ENCODE results near the gene ZBTB5.
"Not testable (repeated sequence)": the region's sequence is repeated elsewhere in the genome, so short reads cannot be mapped to it uniquely, and the experiment has no call there.

ZBTB5 gene

DNA sequence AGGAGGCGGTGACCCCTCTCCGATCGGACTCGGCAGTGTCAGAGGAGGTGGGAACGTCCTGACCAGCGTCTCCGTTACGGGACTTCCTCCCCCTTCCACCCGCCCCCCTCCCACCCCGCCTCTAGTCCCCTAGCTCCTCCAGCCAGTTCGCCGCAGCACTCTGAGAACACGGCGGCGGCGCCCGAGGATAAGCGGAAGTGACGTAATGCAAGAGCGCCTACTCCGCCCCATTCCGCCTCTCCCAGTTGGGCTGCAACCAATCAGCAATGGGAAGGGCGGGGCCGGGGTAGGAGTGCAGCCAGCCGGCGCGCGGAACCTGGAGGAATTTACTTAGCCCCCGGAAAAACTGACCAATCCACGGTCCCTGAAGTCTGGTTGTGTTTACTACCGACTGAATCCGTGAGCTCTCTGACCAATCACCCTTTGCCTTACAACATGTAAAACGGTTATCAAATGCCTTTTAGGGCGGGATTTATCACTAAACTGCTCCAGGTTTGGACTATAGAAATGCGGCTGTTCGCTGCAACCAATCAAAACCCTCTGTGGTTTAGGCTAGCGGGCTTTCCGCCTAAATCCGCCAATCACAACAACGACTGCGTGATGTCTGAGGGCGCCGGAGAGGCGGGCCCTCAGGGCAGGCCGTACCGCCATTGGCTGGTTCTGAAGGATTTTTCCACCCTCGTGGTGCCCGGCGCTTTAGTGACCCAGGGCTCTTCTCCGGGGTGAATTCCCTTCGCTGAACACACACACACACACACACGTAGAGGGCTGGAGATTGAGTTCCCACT, at the start of gene ZBTB5:
TSS of gene ZBTB5 (minus strand) at position 202 of the 788 bp plus-strand sequence. CDS start 22,899 bp downstream, outside the sequence.
- peak; percentile 100 for DNase-seq

DNA sequence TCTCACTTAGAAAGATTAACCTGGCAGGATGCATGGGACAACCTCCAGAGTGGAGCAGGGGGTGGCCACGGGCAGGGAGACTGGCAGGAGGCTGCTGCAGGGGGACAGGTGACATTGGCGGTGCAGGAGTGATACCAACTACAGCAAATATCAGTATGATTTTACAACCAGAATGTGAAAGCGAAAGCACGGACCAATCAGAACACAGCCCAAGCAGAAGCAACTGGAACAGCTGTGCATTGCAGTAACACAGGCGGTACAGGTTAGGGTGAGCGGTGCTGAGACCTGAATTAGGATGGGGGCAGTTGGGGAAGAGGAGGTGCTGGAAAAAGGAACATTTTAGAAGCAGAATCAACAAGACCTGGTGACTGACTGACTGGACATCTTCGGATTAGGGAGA, 49.7 kb upstream of the ZBTB5 start:
- DNase-seq = no peak

GRCh38 chr9:37514415-37514814, 49.2 kb upstream of the ZBTB5 start:
- DNase-seq = not testable (repeated sequence)

DNA sequence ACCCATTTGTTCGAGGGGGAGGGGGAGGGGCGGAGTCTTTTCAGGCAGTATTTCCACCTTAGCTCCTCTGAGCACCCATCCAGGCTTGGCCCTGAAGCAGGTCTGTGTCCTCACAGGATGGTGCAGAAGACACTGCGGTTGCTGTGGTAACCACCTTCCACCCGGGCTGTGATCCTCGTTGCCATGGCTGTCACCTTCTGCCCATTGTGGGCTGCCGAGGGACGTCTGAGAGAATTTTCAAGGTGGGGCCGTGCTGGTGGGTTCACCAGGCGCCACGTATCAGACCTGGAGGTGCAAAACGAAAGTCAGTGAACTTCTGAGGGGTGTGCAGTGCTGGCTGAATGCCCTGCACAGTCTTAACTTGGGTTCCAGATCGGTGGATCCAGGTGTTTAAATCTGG, 47.2 kb upstream of the ZBTB5 start:
- no peak for DNase-seq

DNA sequence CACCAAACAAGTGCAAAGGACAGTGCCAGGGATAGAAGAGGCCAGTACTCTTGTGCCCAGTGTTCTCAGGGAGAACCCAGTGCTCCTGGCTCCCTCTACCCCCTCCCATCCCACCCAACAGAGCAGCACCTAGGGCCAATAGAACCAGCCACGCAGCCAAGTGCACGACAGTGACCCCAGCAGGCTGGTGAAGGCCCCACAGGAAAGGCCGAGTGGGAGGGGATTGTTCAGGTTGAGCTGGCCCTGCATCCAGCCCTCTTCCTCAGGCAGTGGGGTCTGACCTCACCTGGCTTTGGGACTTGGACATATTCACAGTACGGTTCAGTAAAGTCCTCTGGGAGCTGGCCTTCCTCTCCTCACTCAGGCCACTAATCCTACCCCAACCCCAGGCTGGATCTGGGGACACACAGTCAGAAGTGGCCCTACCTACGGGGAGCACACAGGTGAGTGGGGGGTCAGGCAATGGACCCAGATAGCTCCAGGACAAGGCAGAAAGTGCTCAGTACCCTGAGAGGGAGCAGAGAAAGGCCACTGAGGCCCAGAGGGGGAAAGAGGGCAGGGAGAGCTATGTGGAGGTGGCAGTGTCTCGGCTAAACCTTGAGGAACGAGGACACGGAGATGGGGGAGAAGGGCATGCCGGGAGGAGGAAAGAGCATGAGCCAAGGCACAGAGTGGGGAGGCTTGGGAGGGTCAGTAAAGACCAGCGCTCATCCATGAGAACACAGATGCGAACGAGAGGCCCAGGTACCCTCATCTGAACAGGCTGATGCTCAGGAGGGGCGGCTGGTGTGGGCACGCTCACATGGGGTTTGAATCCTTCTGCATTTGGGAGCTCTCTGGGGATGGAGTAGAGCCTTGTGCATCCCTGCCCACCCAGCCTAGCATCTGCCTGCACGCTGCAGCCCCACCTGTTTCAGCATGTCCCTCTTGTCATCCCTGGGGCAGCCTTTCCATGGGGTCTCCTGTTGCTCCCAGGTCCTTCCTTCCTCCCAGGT, 46.1 kb upstream of the ZBTB5 start:
- DNase-seq = no peak

GRCh38 chr9:37510053-37510452, 44.8 kb upstream of the ZBTB5 start:
- not testable (repeated sequence) for DNase-seq

DNA sequence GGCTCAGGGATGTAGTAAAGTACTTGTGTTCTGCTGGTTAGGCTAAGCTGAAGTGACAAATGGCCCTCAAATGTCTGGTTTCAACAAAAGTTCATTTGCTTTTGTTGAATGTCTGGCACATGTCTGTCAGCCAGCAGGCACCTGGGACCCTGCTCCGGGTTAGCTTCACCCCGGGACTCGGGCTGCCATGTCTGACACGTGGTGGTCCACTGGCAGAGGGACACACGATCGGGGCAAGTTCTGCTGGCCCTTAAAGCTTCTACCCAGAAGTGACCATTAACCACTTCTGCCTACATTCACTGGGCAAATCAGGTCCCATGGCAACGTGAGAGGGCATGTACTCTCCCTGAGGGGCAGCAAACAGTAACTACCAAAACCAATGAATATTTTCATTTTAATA, 44.3 kb upstream of the ZBTB5 start:
- no peak for DNase-seq

GRCh38 chr9:37508834-37509206, 43.6 kb upstream of the ZBTB5 start:
- DNase-seq = no peak

- no peak for DNase-seq
Observed at GRCh38 chr9:37508135-37508833, 43.0 kb upstream of the ZBTB5 start.

- DNase-seq = no peak
Observed at GRCh38 chr9:37507566-37508134, 42.4 kb upstream of the ZBTB5 start.

GRCh38 chr9:37504605-37505004, 39.4 kb upstream of the ZBTB5 start:
- no peak for DNase-seq

GRCh38 chr9:37503736-37504135, 38.5 kb upstream of the ZBTB5 start:
- DNase-seq = no peak

DNA sequence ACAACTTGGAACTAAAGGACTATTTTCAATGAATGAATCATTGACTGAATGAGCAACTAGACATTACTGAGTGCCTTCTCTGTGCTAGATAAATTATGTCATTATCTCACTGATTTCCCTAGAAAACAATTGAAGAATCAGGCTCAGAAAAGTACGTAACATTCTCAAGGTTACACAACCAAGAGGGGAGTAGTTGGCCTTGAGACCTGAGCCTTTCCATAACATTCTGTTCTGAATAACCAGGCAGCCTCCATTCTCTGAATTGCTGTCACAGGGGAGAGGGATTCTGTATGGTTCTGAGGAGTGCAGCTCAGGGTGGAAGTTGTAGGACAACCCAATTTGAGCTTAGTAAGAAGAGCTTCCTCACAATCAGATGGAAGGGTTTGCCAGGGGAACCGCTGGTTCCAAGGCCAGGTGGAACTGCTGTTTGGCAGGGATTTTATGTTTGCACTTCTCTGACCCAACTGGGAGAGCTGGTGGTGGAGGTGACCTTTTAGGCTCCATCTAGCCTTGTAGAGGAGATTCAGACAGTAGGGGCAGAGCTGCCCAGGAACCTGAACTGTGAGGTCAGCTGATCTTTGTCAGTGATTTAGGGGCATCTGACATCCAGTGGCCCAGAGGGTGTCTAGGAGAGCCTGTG, 36.8 kb upstream of the ZBTB5 start:
- DNase-seq = no peak

DNA sequence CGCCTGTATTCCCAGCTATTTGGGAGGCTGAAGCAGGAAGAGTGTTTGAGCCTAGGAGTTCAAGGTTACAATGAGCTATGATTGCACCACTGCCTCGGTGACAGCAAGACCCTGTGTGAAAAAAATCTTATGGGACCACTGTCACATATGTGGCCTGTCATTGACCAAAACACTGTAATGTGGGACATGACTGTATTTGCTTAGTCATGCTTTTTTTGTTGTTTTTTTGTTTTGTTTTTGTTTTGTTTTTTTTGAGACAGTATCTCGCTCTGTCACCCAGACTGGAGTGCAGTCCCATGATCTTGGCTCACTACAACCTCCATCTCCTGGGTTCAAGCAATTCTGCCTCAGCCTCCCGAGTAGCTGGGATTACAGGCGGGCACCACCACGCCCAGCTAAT, 34.0 kb upstream of the ZBTB5 start:
- DNase-seq = no peak

- DNase-seq = no peak
Observed at GRCh38 chr9:37498457-37498856, 33.2 kb upstream of the ZBTB5 start.

GRCh38 chr9:37497320-37497719, 32.1 kb upstream of the ZBTB5 start:
- no peak for DNase-seq

- no peak for DNase-seq
Observed at GRCh38 chr9:37496020-37496419, 30.8 kb upstream of the ZBTB5 start.

- DNase-seq = no peak
Observed at GRCh38 chr9:37495571-37495970, 30.3 kb upstream of the ZBTB5 start.

DNA sequence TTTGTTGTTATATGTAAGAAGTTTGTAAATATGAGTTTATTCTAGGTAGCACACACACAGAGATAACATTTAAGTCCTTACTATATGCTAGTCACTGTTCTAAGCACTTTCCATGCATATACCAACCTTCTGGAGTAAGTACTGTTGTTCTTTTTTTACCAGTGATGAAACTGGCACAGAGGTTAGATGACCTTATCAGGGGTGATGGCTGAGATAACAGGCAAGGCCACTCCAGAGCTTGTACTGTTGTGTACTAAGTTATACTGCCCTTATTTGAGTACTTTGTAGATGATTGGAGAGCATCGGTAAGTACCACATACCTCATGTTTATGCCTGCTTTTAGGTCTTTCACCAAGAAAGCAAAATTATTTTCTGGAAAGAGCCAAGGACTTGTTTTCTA, 26.7 kb upstream of the ZBTB5 start:
- no peak for DNase-seq

DNA sequence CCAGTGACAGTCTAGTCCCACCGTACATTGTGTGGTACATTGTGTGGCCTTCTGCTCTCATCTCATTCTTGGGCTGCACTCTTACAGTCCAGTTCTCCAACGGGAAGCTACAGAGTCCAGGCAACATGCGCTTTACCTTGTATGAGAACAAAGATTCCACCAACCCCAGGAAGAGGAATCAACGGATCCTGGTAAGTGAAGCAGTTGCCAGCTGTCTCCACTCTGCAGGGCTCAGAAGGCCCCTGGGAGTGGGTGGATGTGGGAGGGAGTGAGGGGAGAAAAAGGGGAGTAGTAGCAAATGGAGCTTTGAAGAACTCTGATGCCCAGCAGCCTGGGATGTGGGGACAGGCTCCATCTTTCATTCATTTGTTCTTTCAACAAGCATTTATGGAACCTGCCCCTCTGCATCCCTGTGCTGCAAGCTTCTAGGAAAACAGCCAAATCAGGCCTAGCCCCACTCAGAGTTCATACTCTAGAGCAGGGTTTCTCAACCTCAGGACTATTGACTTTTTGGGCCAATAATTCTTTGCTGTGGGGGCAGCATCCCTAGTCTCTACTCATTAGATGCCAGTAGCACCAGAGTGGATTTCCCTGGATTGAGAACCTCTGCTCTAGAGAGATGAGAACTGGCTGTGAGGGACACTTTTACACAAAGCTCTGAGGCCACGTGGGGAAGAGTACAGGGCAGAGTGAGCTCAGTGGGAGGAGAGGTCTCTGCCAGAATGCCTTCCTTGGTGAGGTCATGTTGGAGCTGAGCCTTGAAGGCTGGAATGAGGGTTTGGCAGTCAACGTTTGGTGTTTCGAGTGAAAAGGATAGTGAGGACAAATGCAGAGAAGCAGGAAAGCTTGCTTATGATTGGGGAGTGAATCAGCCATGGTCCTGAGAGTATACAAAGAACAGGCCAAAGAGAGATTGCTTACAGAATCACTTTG, 21.6 kb upstream of the ZBTB5 start:
- DNase-seq = peak; percentile 88

DNA sequence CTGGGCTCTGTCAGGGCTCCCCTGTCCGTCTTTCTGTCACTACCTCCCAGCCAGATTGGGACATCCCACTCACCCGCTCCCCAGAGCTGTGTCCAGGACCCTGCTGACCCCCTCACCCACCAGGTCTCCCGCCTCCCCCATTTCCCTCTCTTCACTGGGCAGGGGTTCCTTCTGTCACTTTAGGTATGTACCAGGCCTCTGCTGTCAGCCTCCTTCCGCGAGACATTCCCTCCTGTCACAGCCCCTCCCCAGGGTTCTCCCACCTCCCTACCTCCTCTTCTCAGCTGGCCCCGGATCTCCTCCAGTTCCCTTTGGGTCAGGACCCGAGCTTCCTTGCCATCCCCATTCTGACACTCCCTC, 21.0 kb upstream of the ZBTB5 start:
- no peak for DNase-seq

Data from fibroblast of skin of right quadriceps (primary cell).